Measurements from ENCODE around the gene MEIOSIN. TPM values are rescaled to one million over a fixed set of nuclear protein-coding genes. Genes with fewer than 3 reads are reported as not detected.

Gene MEIOSIN
- polyA plus RNA-seq, 1 donor (not counting 4 experiments of a cell fraction or from before 2014, with no cell fraction given): not detected

- H3K9me1 ChIP-seq (ENCODE audit: control insufficient read depth, extremely low read depth, insufficient read depth, low read length): no peaks in the 10 kb centered on the region
- no peak overlapping the region for H3K9ac ChIP-seq (ENCODE audit: control insufficient read depth, extremely low read depth, insufficient read depth, low read length)
- no peaks in the 10 kb centered on the region for H3K27me3 ChIP-seq (ENCODE audit: control insufficient read depth, extremely low read depth, insufficient read depth, low read length)
- H3K4me1 ChIP-seq (ENCODE audit: control insufficient read depth, extremely low read depth, insufficient read depth, low read length): peaks cover 4% of the 10 kb centered on the region
- H2AFZ ChIP-seq (ENCODE audit: control insufficient read depth, low read length): no peak overlapping the region
- H3K4me2 ChIP-seq (ENCODE audit: control insufficient read depth, extremely low read depth, insufficient read depth, low read depth, low read length): no peak overlapping the region
- no peaks in the 10 kb centered on the region for H3K9me3 ChIP-seq (ENCODE audit: control insufficient read depth, low read depth, low read length)
- H3K79me2 ChIP-seq (ENCODE audit: control insufficient read depth, insufficient read depth, low read length): no peaks in the 10 kb centered on the region
- H4K20me1 ChIP-seq (ENCODE audit: control insufficient read depth, extremely low read depth, insufficient read depth, low read length): no peaks in the 10 kb centered on the region
- dilution Hi-C loops (cut with MboI; ENCODE audit: extremely low pct_ligation_motif_present, low sequenced_read_pairs): no loop called here
- DNase-seq (ENCODE audit: low read depth, low spot score) (no peak), FAIRE-seq (no peak)
- no peaks in the 10 kb centered on the region for H3K36me3 ChIP-seq (ENCODE audit: control insufficient read depth in 2 of 2, extremely low read depth in 1 of 2, insufficient read depth in 2 of 2, low read length in 2 of 2)
- H3K27ac ChIP-seq (ENCODE audit: control insufficient read depth, insufficient read depth, low read length): no peak overlapping the region
- no peak overlapping the region for H3K4me3 ChIP-seq (ENCODE audit: control insufficient read depth in 2 of 3, extremely low read depth in 1 of 3, insufficient read depth in 2 of 3, low read depth in 1 of 3, low read length in 3 of 3)
- no peak for TF ChIP-seq CTCF (optimal IDR thresholded peaks at IDR 0.05 in 1 of 3, IDR thresholded peaks at IDR 0.05 in 1 of 3, conservative IDR thresholded peaks at IDR 0.05 in 1 of 3; ENCODE audit: extremely low read depth in 1 of 3, insufficient read depth in 2 of 3, low read length in 3 of 3)
- no peak for TF ChIP-seq EZH2 (IDR thresholded peaks at IDR 0.05; ENCODE audit: low read length)
These were observed 6.5 kb downstream of the MEIOSIN start for GRCh38 chr19:45739498-45740439.

GRCh38 chr19:45742969-45743368 lies 9.7 kb downstream of the MEIOSIN start:
- Histone ChIP-seq H3K79me2 (ENCODE audit: control insufficient read depth, insufficient read depth, low read length) (no peaks in the 10 kb centered on the region), H3K4me1 (ENCODE audit: control insufficient read depth, extremely low read depth, insufficient read depth, low read length) (no peaks in the 10 kb centered on the region), H2AFZ (ENCODE audit: control insufficient read depth, low read length) (no peak overlapping the region), H3K27ac (ENCODE audit: control insufficient read depth, insufficient read depth, low read length) (no peak overlapping the region), H3K36me3 (ENCODE audit: control insufficient read depth in 2 of 2, extremely low read depth in 1 of 2, insufficient read depth in 2 of 2, low read length in 2 of 2) (no peaks in the 10 kb centered on the region), H3K9me3 (ENCODE audit: control insufficient read depth, low read depth, low read length) (no peaks in the 10 kb centered on the region), H3K27me3 (ENCODE audit: control insufficient read depth, extremely low read depth, insufficient read depth, low read length) (no peaks in the 10 kb centered on the region), H3K9me1 (ENCODE audit: control insufficient read depth, extremely low read depth, insufficient read depth, low read length) (no peaks in the 10 kb centered on the region), H4K20me1 (ENCODE audit: control insufficient read depth, extremely low read depth, insufficient read depth, low read length) (no peaks in the 10 kb centered on the region), H3K4me3 (ENCODE audit: control insufficient read depth in 2 of 3, extremely low read depth in 1 of 3, insufficient read depth in 2 of 3, low read depth in 1 of 3, low read length in 3 of 3) (no peak overlapping the region), H3K4me2 (ENCODE audit: control insufficient read depth, extremely low read depth, insufficient read depth, low read depth, low read length) (no peak overlapping the region), H3K9ac (ENCODE audit: control insufficient read depth, extremely low read depth, insufficient read depth, low read length) (no peak overlapping the region)
- no peak for FAIRE-seq
- TF ChIP-seq CTCF (optimal IDR thresholded peaks at IDR 0.05 in 1 of 3, IDR thresholded peaks at IDR 0.05 in 1 of 3, conservative IDR thresholded peaks at IDR 0.05 in 1 of 3; ENCODE audit: extremely low read depth in 1 of 3, insufficient read depth in 2 of 3, low read length in 3 of 3) (no peak), EZH2 (IDR thresholded peaks at IDR 0.05; ENCODE audit: low read length) (no peak)
- dilution Hi-C loops (cut with MboI; ENCODE audit: extremely low pct_ligation_motif_present, low sequenced_read_pairs): no loop called here
- no peak for DNase-seq (ENCODE audit: low read depth, low spot score)

Data from keratinocyte (primary cell).